ENCODE results near the gene RPS14.
A peak's percentile ranks its signal among the peaks of the same experiment; 100 is the strongest.
"Not testable (repeated sequence)": the region's sequence is repeated elsewhere in the genome, so short reads cannot be mapped to it uniquely, and the experiment has no call there.

The RPS14 gene

DNA sequence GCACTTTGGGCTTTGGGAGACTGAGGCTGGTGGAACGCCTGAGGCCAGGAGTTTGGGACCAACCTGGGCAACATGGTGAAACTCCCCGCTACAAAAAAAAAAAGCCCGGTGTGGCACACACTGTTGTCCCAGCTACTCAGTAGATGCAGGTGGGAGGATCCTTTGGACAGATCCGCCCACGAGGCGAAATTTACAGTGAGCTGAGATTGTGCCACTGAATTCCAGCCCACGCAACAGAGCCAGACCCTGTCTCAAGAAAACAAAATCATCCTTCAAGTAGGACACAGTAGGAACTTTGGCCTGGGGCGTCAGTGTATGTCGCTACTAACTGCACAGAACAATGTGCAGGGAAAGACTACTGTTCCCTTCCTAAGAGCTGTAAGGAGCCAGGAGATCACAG, 4.8 kb downstream of the RPS14 start:
- no peak for DNase-seq (ENCODE audit: low spot score)

DNA sequence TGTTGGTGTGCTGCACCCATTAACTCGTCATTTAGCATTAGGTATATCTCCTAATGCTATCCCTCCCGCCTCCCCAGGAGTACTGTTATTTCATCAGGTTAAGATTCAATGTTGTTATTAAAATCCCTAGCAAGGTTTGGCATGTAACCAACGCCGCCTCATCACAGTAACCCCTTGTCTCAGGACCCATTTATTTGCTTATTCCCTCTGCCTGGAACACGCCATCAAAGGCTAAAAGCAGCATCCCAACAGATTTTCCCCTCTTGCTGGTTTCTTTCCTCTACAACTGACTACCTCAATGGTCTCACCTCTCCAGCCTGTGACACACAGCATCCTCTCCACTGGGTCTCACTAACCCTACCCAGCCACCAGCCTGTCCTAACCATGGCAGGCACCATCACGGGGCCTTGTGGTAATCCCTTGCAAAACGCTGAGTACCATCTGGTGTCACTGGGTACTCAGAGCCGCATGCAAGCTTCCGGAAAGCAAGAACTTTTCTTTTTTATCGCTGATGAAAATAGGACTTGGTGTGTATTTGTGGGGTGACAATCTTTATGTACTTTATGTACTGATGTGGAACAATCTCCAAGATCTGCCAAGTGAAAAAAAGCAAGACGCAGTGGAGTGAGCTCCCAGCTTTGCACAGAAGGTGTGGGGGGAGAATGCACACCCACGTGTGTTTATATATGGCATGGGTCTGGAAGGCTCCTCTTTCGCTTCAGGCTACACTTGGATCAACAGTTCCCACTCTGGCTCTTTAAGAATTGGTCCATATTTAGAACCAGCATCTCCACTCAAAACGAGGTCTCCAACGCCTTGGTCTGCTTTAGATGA, 6.1 kb downstream of the RPS14 start:
- DNase-seq (ENCODE audit: low spot score) = no peak

GRCh38 chr5:150442699-150443080, 6.8 kb downstream of the RPS14 start:
- no peak for DNase-seq (ENCODE audit: low spot score)

GRCh38 chr5:150441813-150442698, 7.5 kb downstream of the RPS14 start:
- DNase-seq (ENCODE audit: low spot score) = peak; percentile 48

GRCh38 chr5:150440948-150441812, 8.4 kb downstream of the RPS14 start:
- DNase-seq (ENCODE audit: low spot score) = no peak

DNA sequence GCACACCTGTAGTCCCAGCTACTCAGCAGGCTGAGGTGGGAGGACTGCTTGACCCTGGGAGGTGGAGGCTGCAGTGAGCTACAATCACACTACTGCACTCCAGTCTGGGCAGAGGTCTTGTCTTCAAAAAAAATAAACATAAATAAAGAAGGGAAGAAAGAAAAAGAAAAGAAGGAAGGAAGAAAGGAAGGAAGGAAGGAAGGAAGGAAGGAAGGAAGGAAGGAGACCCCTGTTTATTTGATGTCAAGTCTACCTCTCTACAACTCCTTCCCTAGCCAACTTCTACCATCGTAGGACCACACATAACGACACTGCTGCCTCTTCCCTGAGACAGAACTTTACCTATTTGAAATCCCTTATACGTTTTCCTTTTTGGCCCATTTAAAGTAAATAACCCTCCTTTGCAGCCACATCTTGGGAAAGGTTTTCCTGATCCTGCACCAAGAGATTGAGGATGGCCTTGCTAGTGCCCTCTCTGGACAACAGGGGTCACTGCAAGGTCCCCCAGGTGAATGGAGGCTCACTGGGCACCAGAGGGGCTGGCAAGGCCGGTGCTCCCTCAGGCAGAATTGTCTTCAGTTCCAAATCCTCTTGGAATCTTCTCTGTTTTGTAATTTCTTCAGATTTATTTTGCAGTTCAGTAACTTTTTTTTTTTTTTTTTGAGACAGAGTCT, 10.5 kb downstream of the RPS14 start:
- no peak for DNase-seq (ENCODE audit: low spot score)

- DNase-seq (ENCODE audit: low spot score) = peak; percentile 87
Observed at GRCh38 chr5:150436141-150436680, 13.3 kb downstream of the RPS14 start.

DNA sequence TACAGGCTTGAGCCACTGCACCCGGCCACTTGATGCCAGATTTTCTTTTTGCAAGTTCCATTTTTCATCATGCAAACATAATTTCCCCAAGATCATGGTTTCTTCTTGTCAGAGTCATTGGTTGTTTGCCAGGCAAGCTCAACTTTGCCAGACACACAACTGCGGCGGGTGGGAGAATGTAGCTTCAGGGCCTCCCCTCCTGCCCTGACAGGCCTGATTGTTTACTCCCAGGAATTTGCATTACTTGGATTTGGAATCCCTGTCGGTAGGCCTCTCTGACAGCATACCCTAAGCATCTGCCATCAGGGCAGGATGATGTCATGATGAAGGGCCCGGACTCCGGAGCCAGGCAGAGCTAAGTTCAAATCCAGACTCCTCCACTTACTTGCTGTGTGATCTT, 15.1 kb downstream of the RPS14 start:
- DNase-seq (ENCODE audit: low spot score) = no peak

DNA sequence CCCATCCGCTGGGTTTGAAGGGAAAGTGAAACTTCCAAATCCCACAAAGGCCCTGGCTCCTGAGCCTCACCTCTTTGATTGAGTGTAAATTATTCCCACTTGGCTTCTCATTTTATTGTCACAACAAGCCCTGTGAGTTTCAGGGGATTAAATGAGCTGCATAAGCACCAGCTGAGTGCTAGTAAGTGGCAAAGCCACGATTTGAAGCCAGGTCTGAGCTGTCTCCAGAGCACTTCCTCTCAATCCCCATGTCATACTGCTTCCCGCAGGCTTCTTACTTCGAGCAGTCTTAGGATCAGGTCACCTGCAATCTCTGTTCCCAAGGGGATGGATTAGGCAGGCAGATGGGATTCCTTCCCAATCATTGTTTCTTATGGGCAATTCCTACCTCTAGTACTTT, 18.0 kb downstream of the RPS14 start:
- no peak for DNase-seq (ENCODE audit: low spot score)

DNA sequence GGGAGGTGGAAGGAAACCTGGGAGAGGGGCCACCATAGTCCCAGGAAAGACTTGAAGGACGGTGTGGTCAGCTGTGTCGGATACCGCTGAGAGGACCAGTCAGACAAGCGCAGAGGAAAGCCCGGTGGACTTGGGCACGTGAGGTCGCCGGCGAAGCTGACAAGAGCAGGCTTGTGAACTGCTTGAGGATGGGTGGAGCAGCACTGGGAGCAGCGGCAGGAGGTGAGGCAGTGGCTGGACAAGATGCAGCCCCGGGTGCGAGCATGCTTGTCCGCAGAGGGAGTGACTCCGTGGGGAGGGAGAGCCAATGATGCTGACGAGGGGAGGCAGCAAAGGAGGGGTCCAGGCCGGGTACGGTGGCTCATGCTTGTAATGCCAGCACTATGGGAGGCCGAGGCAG, 18.5 kb downstream of the RPS14 start:
- DNase-seq (ENCODE audit: low spot score) = no peak

DNA sequence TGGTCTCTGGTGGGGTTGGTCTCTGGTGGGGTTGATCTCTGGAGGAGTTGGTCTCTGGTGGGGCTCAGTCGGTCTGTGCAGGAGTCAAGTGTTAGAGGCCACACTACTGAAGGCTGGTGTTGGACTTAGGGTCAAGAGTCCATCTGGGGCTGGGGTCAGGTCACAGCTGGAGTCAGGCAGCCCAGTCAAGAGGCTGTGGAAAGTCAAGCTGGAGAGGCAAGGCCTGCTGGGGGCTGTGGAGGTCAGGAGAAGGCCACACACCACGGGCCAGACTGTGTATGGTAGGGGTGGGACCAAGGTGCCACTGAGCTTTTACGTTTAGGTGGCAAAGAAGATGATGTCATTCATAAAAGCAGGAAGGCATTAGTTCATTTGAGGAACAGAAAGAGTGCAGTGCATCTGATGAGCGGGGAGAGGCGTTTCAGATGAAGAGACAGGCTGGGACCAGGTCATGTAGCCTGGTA, 20.1 kb downstream of the RPS14 start:
- no peak for DNase-seq (ENCODE audit: low spot score)

DNA sequence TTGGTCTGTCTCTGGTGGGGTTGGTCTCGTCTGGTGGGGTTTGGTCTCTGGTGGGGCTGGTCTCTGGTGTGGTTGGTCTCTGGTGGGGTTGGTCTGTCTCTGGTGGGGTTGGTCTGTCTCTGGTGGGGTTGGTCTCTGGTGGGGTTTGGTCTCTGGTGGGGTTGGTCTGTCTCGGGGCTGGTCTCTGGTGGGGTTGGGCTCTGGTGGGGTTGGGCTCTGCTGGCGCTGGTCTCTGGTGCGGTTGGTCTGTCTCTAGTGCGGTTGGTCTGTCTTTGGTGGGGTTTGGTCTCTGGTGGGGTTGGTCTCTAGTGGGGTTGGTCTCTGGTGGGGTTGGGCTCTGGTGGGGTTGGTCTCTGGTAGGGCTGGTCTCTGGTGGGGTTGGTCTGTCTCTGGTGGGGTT, 20.6 kb downstream of the RPS14 start:
- DNase-seq (ENCODE audit: low spot score) = no peak

DNA sequence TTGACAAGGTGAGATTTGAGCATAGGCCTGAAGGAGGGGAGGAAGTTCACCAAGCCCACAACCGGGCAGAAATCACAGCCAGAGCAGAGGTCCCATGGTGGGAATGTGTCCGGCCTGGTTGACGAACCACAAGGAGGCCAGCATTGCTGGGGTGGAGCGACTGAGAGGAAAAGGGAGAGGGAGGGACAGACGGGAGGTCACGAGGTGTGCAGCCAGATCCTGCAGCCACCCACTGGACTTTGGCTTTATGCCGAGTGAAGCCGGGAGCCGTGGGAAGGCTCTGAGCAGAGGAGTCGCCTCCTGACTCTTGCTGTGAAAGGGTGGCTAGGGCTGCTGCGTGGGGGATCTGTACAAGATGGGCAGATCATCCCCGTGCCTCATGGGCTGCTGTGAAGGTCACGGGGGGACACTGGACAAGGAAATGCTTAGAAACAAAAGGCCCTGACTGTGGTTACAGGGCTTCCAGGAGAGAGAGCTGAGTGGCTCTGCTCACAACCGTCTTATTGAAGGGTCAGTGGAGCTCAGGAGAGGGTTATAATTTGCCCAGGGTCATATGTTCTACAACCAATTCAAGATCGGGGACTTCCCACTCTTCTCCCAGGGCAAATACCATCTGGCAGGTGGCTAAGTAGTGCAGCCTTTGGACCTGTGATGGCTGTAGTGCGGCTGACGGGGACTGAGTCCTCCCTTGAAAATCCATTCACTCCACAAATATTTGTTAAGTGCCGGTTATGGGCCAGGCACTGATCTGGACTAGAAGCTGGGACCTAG, 21.2 kb downstream of the RPS14 start:
- DNase-seq (ENCODE audit: low spot score) = peak; percentile 65

- DNase-seq (ENCODE audit: low spot score) = peak; percentile 95
Observed at GRCh38 chr5:150426165-150426564, 23.4 kb downstream of the RPS14 start.

DNA sequence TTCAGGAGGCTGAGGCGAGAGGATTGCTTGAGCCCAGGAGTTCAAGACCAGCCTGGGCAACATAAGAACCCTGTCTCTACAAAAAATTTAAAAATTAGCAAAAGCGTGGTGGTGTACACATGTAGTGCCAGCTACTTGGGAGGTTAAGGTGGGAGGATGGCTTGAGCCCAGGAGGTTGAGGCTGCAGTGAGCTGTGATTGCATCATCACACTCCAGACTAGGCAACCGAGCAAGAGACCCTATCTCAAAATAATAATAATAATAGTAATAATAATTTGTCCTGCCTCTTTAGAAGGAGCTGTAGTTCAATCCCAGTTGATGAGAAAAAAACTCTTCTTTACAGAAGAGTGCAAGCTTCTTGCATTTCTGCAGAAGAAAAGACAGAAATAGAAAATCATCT, 26.8 kb downstream of the RPS14 start:
- no peak for DNase-seq (ENCODE audit: low spot score)

DNA sequence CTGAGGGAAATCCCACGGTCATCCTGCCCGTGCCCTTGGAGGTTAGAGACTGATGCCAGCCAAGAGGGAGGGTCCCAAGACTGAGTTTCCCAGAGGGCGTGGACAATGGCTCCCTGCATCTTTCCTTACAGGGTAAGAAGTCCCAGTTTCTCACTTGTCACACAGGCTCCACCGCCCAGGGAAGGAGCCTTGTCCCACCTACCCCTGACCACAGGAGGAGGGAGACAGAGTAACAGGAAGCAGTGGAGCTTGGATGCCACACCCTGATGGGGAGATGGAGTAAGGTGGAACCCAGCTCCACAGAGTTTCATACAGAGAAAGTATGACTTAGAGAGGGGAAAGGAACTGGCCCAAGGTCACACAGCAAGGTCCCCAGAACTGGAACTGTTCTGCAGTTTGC, 27.5 kb downstream of the RPS14 start:
- DNase-seq (ENCODE audit: low spot score) = no peak

DNA sequence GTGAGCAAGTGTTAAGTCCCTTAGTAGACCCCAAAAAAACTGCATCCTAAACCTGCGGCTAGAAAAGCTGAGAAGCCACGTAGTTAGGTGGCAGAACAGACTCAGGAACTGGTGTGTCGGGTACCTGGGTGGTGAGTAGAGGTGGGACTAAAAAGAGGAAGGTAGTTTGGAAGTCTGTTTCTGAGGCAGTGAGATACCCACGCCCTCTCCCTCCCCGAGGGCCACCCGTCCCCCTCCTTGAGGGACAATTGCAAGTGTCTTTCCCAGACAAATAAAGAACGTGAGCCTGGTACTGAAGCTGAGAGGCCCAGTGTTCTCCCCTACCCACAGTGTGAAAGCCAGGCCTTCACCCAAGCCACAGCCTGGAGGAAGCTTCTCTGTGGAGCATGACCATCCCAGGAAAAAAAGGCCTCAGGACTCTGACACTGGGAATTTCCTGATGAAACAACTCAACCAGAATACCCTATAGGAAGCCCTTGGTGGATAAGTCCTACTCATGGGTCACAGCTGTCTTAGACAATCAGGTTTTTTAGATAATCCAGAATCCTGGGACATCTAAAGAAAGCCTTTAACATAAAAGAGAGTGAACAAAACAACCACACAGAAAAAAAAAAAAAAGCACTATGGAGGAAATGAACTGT, 29.8 kb downstream of the RPS14 start:
- no peak for DNase-seq (ENCODE audit: low spot score)

DNA sequence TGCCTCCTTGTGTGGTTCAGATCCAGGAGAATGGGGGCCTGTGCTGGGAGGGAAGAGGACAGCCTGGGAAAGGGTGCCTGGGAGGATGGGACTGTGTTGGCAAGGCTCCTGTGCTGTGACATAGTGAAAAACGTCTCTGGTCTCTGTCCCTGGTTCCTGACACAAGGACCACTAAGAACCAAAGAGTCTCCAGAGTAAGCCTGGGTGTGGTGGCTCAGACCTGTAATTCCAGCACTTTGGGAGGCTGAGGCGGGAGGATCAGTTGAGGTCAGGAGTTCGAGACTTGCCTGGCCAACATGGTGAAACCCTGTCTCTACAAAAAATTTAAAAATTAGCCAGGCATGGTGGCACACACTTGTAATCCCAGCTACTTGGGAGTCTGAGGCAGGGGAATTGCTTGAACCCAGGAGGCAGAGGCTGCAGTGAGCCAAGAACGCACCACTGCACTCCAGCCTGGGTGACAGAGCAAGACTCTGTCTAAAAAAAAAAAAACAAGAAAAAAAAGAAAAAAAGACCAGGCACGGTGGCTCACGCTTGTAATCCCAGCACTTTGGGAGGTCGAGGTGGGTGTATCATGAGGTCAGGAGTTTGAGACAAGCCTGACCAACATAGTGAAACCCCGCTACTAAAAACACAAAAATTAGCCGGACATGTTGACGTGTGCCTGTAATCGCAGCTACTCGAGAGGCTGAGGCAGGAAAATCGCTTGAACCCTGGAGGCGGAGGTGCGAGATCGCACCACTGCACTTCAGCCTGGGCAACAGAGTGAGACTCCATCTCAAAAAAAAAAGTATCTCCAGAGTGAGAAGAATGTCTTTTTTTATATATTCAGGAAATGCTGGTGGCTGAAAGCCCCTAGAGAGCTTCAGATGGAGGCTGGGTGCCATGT, 35.4 kb downstream of the RPS14 start:
- not testable (repeated sequence) for DNase-seq (ENCODE audit: low spot score)

Data from pons (tissue), 1 donor.